AG09309 (cell line): Measurements from ENCODE around the gene AHCYL1.

Experiments used
- DNase-seq: peaks from one replicate; pipeline ENCODE4 v3.0.0-alpha.2; 2010; ENCODE audit warnings: low read depth
- H3K4me3 ChIP-seq: 2 replicates; pipeline ENCODE4 v1.5.1; 2011; ENCODE audit warnings: mild to moderate bottlenecking, low read depth, low read length, moderate library complexity; ENCODE audit not compliant: control insufficient read depth
- TF ChIP-seq, protein P1 (sequence below): IDR thresholded peaks from 2 replicates; pipeline ENCODE4 v1.5.1; 2011; ENCODE audit warnings: mild to moderate bottlenecking, low read depth, low read length, inconsistent platforms; ENCODE audit not compliant: insufficient read depth, control insufficient read depth; ENCODE audit errors: missing control alignments

AHCYL1 gene

GRCh38 chr1:110003747-110004428 is 19.3 kb downstream of the AHCYL1 start:
- DNase-seq, result peak; percentile 96

DNA sequence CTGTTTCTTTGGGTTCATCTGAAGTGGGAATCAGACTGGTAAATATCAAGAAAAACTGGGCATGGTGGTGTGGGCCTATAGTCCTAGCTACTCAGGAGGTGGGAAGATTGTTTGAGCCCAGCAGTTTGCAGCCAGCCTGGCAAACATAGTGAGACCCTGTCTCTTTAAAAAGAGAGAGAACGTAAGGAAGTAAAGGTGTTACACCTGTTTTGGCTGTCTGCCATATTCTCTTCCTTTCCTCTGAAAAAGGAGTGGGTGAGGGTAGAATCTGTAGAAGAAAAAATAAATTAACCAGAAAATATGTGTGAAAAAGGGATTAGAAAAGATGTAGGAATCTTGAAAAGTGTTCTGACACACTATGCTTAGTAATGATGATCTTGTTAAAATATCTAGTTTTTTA is 20.0 kb downstream of the AHCYL1 start:
- TF ChIP-seq, protein P1, sequence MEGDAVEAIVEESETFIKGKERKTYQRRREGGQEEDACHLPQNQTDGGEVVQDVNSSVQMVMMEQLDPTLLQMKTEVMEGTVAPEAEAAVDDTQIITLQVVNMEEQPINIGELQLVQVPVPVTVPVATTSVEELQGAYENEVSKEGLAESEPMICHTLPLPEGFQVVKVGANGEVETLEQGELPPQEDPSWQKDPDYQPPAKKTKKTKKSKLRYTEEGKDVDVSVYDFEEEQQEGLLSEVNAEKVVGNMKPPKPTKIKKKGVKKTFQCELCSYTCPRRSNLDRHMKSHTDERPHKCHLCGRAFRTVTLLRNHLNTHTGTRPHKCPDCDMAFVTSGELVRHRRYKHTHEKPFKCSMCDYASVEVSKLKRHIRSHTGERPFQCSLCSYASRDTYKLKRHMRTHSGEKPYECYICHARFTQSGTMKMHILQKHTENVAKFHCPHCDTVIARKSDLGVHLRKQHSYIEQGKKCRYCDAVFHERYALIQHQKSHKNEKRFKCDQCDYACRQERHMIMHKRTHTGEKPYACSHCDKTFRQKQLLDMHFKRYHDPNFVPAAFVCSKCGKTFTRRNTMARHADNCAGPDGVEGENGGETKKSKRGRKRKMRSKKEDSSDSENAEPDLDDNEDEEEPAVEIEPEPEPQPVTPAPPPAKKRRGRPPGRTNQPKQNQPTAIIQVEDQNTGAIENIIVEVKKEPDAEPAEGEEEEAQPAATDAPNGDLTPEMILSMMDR, result no peak
- H3K4me3 ChIP-seq, result peak overlapping the region; percentile 21

More at GRCh38 chr1:110003747-110004428, 19.3 kb downstream of the AHCYL1 start:
- H3K4me3 ChIP-seq, result peak overlapping the region; percentile 21
- TF ChIP-seq, protein P1, result no peak

GRCh38 chr1:110005971-110006370 is 21.4 kb downstream of the AHCYL1 start:
- DNase-seq, result peak; percentile 8
- TF ChIP-seq, protein P1, result no peak
- no peak overlapping the region for H3K4me3 ChIP-seq

More for the DNA sequence above, 20.0 kb downstream of the AHCYL1 start:
- DNase-seq, result no peak

DNA sequence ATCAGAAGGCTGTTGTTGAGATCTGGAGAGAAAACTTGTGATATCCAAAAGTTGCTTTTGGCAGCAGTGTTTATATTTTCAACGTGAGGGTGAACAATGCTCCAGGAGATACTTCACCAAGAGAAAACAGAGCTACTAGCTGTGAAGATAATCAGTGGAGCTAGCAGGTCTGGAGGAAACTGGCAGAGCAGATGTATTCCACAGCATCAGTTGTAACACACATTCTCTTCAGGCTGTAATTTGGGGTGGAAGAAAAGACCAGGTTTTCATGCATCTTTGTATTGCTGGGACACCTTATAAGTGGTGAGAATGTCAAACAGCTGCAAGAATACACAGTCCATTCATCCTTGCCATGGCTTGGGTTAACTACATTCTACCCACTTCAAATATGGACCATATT is 22.0 kb downstream of the AHCYL1 start:
- no peak for DNase-seq
- no peak overlapping the region for H3K4me3 ChIP-seq
- TF ChIP-seq, protein P1, result no peak

- TF ChIP-seq, protein P1, result no peak
- DNase-seq, result no peak
- H3K4me3 ChIP-seq, result no peak overlapping the region
Observed at GRCh38 chr1:110007046-110007830, 22.7 kb downstream of the AHCYL1 start.

DNA sequence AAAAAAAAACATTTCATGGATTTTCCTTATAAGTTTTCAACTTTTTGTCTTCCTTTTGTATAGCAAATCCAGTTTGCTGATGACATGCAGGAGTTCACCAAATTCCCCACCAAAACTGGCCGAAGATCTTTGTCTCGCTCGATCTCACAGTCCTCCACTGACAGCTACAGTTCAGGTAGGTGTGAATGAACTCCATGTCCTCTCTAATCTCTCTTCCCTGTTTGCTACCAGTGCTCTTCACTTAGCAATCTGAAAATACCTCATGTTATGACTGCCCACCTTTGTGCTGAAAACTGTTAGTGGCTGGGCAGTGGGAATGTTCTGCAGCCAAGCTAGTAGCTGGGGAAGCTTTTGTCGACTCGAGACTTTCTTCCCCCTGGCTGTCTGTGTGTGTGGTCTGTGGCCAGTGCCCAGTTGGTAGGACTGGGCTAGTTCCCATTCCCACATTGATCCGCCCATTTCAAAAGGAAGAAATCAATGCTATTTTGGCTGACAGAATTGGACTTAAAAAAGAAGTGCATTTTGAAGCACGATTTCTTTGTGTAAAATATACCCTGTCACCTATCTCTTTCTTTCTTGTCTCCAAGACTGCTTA is 24.5 kb downstream of the AHCYL1 start:
- TF ChIP-seq, protein P1, result no peak
- no peak for DNase-seq
- H3K4me3 ChIP-seq, result no peak overlapping the region
